NB4 (cell line): ENCODE data around the gene CCDC160.
"Not testable (repeated sequence)": the region's sequence is repeated elsewhere in the genome, so short reads cannot be mapped to it uniquely, and the experiment has no call there.

Experiments used
- CTCF ChIP-seq: IDR thresholded peaks from one replicate; pipeline ENCODE4 v1.5.1; 2012; ENCODE audit warnings: low read depth, low read length
- POLR2A ChIP-seq: IDR thresholded peaks from 2 replicates; pipeline ENCODE4 v1.6.1; 2011; ENCODE audit warnings: mild to moderate bottlenecking; ENCODE audit not compliant: insufficient read length; ENCODE audit errors: extremely low read depth

DNA sequence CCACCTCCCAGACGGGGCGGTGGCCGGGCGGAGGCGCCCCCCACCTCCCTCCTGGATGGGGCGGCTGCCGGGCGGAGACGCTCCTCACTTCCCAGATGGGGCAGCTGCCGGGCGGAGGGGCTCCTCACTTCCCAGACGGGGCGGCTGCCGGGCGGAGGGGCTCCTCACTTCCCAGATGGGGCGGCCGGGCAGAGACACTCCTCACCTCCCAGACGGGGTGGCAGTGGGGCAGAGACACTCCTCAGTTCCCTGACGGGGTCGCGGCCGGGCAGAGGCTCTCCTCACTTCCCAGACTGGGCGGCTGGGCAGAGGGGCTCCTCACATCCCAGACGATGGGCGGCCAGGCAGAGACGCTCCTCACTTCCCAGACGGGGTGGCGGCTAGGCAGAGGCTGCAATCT, 49.0 kb downstream of the CCDC160 start:
- not testable (repeated sequence) for TF ChIP-seq POLR2A, CTCF
